Liver (tissue), 9 donors: Measurements from ENCODE around the gene RBM20. TPM values are rescaled to one million over a fixed set of nuclear protein-coding genes. Genes with fewer than 3 reads are reported as not detected.

ENCODE experiments used
- DNase-seq: peaks from one replicate; pipeline ENCODE4 v3.0.0-alpha.2; 2017; ENCODE audit warnings: low spot score
- H3K27ac ChIP-seq, 2 donors: one replicate each; pipeline ENCODE4 v1.7.0; 2013; ENCODE audit warnings: inconsistent platforms in 2 of 2, low read length in 2 of 2, control low read depth in 1 of 2, low read depth in 1 of 2, mild to moderate bottlenecking in 1 of 2
- H3K27me3 ChIP-seq, 4 donors: one replicate each; pipeline versions ENCODE4 v1.6.1 to v1.7.0; 2013; ENCODE audit warnings: low read length in 3 of 4, inconsistent platforms in 1 of 4, mild to moderate bottlenecking in 1 of 4, moderate library complexity in 1 of 4; ENCODE audit not compliant: control insufficient read depth in 4 of 4, insufficient read depth in 4 of 4
- H3K36me3 ChIP-seq, 4 donors: one replicate each; pipeline versions ENCODE4 v1.6.1 to v1.7.0; 2013; ENCODE audit warnings: low read length in 3 of 4, mild to moderate bottlenecking in 3 of 4, low read depth in 1 of 4, moderate library complexity in 1 of 4; ENCODE audit not compliant: control insufficient read depth in 4 of 4, insufficient read depth in 3 of 4
- H3K4me1 ChIP-seq, 4 donors: one replicate each; pipeline versions ENCODE4 v1.6.1 to v1.7.0; 2013; ENCODE audit warnings: low read length in 3 of 4, mild to moderate bottlenecking in 3 of 4, moderate library complexity in 1 of 4; ENCODE audit not compliant: control insufficient read depth in 4 of 4, insufficient read depth in 4 of 4
- H3K4me3 ChIP-seq, 3 donors: one replicate each; pipeline versions ENCODE4 v1.6.1 to v1.7.0; 2013; ENCODE audit warnings: low read length in 3 of 3, control low read depth in 1 of 3, low read depth in 1 of 3, mild to moderate bottlenecking in 1 of 3
- H3K9ac ChIP-seq, 2 donors: one replicate each; pipeline ENCODE4 v1.7.0; 2013; ENCODE audit warnings: low read length in 2 of 2, mild to moderate bottlenecking in 2 of 2, moderate library complexity in 2 of 2, control low read depth in 1 of 2, low read depth in 1 of 2
- H3K9me3 ChIP-seq, 4 donors: one replicate each; pipeline versions ENCODE4 v1.6.1 to v1.7.0; 2013; ENCODE audit warnings: low read length in 3 of 4; ENCODE audit not compliant: control insufficient read depth in 4 of 4
- FOXA1 ChIP-seq: IDR thresholded peaks from 2 replicates; pipeline ENCODE4 v1.6.1; 2016; ENCODE audit warnings: antibody characterized with exemption
- HNF4A ChIP-seq, 2 donors: conservative IDR thresholded peaks; 2 replicates each; pipeline ENCODE4 v1.6.1; 2016; ENCODE audit warnings: antibody characterized with exemption in 2 of 2, mild to moderate bottlenecking in 2 of 2
- MAX ChIP-seq: IDR thresholded peaks from 2 replicates; pipeline ENCODE4 v1.6.1; 2016; ENCODE audit warnings: antibody characterized with exemption
- NR2F2 ChIP-seq: IDR thresholded peaks from 2 replicates; pipeline ENCODE4 v1.6.1; 2016; ENCODE audit warnings: antibody characterized with exemption
- RAD21 ChIP-seq, 2 donors: IDR thresholded peaks; 2 replicates each; pipeline ENCODE4 v1.6.1; 2016; ENCODE audit warnings: antibody characterized with exemption in 2 of 2, mild to moderate bottlenecking in 2 of 2
- REST ChIP-seq: IDR thresholded peaks from 2 replicates; pipeline ENCODE4 v1.6.1; 2016; ENCODE audit warnings: antibody characterized with exemption, mild to moderate bottlenecking
- RXRA ChIP-seq, 2 donors: IDR thresholded peaks; 2 replicates each; pipeline ENCODE4 v1.6.1; 2017 to 2018; ENCODE audit warnings: antibody characterized with exemption in 2 of 2, mild to moderate bottlenecking in 1 of 2
- SP1 ChIP-seq: IDR thresholded peaks from 2 replicates; pipeline ENCODE4 v1.6.1; 2018; ENCODE audit warnings: antibody characterized with exemption, mild to moderate bottlenecking
- TAF1 ChIP-seq: conservative IDR thresholded peaks from 2 replicates; pipeline ENCODE4 v1.6.1; 2016; ENCODE audit warnings: antibody characterized with exemption, mild to moderate bottlenecking
- YY1 ChIP-seq: IDR thresholded peaks from 2 replicates; pipeline ENCODE4 v1.6.1; 2016; ENCODE audit warnings: antibody characterized with exemption, mild to moderate bottlenecking
- WGBS: extraction: QIAGEN DNeasy Blood & Tissue Kit; methylation state at CpG from one replicate; pipeline ENCODE4 v1.1.7; 2013; 5-methylcytosine and 5-hydroxymethylcytosine counted together
- polyA plus RNA-seq, 2 donors: library from polyadenylated mRNA; stranded (reverse) in 1 of 2; unstranded in 1 of 2; fragments of 200-250 nt in 1 of 2; fragments of >200 nt in 1 of 2; fragmentation: Nextera tagmentation in 1 of 2; extraction: Ambion mirVana in 1 of 2; gene quantifications; one replicate each; pipeline versions ENCODE4 v1.2.1 to v1.2.3, GENCODE V29; 2013 to 2015
- total RNA-seq, 2 donors: library from RNA; depleted of rRNA; stranded (reverse); fragments of >200 nt; gene quantifications; one replicate each; pipeline ENCODE4 v1.2.3, GENCODE V29; 2014
- TF ChIP-seq, protein P1 (sequence below): IDR thresholded peaks from 2 replicates; pipeline ENCODE4 v1.6.1; 2016; ENCODE audit warnings: antibody characterized with exemption
- TF ChIP-seq, protein P2 (sequence below): IDR thresholded peaks from 2 replicates; pipeline ENCODE4 v1.6.1; 2016; ENCODE audit warnings: antibody characterized with exemption
- donor health status: healthy.
- donor health status: healthy.
- donor health status: healthy.
- donor health status: healthy.
- donor health status: healthy.

Gene RBM20
- total and polyA plus RNA-seq, 4 donors: 0.03 to 0.08 (median 0.05) TPM; not detected in 1

GRCh38 chr10:110696436-110696835 lies 52.3 kb downstream of the RBM20 start:
- Histone ChIP-seq H3K9ac (no peak overlapping the region), H3K27ac (no peak overlapping the region), H3K4me1 (no peaks in the 10 kb centered on the region), H3K27me3 (no peaks in the 10 kb centered on the region), H3K36me3 (no peaks in the 10 kb centered on the region), H3K4me3 (no peak overlapping the region), H3K9me3 (no peaks in the 10 kb centered on the region)
- TF ChIP-seq MAX: no peak
- no peak for TF ChIP-seq FOXA1
- DNase-seq: no peak
- 84% methylated on average over 4 of the region's 4 CpGs for WGBS

DNA sequence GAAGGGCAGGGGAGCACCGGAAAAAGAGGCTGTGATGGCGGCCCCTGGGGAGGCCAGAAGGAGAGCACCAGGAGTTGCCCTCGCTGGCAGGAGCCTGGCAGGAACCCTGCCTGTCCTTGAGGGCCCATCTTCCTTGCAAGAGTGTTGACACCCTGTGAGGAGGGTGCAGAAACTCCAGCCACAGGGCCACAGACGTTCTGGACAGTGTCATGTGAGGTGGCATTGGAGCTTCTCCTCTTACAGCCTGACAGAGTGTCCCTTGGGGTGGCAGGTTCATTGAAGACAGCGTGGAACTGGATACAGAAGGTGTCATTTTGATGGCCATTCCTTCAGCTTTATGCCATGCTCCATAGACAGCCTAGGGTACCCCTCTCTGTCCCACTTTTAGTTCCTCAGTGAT lies 54.2 kb downstream of the RBM20 start:
- DNase-seq: no peak
- H3K4me1 ChIP-seq: no peaks in the 10 kb centered on the region
- no peaks in the 10 kb centered on the region for H3K9me3 ChIP-seq
- no peak overlapping the region for H3K4me3 ChIP-seq
- H3K9ac ChIP-seq: no peak overlapping the region
- 80% methylated on average over 5 of the region's 5 CpGs for WGBS
- no peak for TF ChIP-seq NR2F2
- TF ChIP-seq REST: no peak
- TF ChIP-seq RXRA (IDR thresholded peaks at IDR 0.05): no peak
- H3K36me3 ChIP-seq: no peaks in the 10 kb centered on the region
- no peak overlapping the region for H3K27ac ChIP-seq
- no peaks in the 10 kb centered on the region for H3K27me3 ChIP-seq

- H3K9me3 ChIP-seq: no peaks in the 10 kb centered on the region
- 93% methylated on average over 6 of the region's 6 CpGs for WGBS
- H3K4me1 ChIP-seq: no peaks in the 10 kb centered on the region
- H3K27me3 ChIP-seq: no peaks in the 10 kb centered on the region
- no peak overlapping the region for H3K4me3 ChIP-seq
- H3K36me3 ChIP-seq: no peaks in the 10 kb centered on the region
- H3K9ac ChIP-seq: no peak overlapping the region
- no peak for TF ChIP-seq NR2F2
- TF ChIP-seq SP1: no peak
- TF ChIP-seq RAD21 (IDR thresholded peaks at IDR 0.05): no peak
- TF ChIP-seq, protein P1, sequence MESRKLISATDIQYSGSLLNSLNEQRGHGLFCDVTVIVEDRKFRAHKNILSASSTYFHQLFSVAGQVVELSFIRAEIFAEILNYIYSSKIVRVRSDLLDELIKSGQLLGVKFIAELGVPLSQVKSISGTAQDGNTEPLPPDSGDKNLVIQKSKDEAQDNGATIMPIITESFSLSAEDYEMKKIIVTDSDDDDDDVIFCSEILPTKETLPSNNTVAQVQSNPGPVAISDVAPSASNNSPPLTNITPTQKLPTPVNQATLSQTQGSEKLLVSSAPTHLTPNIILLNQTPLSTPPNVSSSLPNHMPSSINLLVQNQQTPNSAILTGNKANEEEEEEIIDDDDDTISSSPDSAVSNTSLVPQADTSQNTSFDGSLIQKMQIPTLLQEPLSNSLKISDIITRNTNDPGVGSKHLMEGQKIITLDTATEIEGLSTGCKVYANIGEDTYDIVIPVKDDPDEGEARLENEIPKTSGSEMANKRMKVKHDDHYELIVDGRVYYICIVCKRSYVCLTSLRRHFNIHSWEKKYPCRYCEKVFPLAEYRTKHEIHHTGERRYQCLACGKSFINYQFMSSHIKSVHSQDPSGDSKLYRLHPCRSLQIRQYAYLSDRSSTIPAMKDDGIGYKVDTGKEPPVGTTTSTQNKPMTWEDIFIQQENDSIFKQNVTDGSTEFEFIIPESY: no peak
- TF ChIP-seq, protein P2, sequence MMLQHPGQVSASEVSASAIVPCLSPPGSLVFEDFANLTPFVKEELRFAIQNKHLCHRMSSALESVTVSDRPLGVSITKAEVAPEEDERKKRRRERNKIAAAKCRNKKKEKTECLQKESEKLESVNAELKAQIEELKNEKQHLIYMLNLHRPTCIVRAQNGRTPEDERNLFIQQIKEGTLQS: no peak
- TF ChIP-seq HNF4A (conservative IDR thresholded peaks at IDR 0.05): no peak
- TF ChIP-seq TAF1: no peak
- TF ChIP-seq YY1: no peak
- no peak for TF ChIP-seq RXRA (IDR thresholded peaks at IDR 0.05)
- TF ChIP-seq FOXA1: no peak
- DNase-seq: no peak
- no peak overlapping the region for H3K27ac ChIP-seq
Measured at GRCh38 chr10:110698782-110699201, 54.7 kb downstream of the RBM20 start.
